Prostate gland (tissue), 2 donors: ENCODE measurements around the gene FNDC3B. TPM values are rescaled to one million over a fixed set of nuclear protein-coding genes. Genes with fewer than 3 reads are reported as not detected.

Experiments used
- DNase-seq: peaks from one replicate; pipeline ENCODE4 v3.0.0-alpha.2; 2019; ENCODE audit warnings: low spot score
- H3K27ac ChIP-seq, 2 donors: fragments of 200-600 bp; sonication (generic); 2 replicates each; pipeline ENCODE4 v1.5.1; 2017 to 2019
- H3K27me3 ChIP-seq: fragments of 200-600 bp; sonication (generic); replicated peaks from 2 replicates; pipeline ENCODE4 v1.5.1; 2019; ENCODE audit not compliant: insufficient read depth
- H3K36me3 ChIP-seq, 2 donors: fragments of 200-600 bp; sonication (generic); 1 replicate in 1 of 2; 2 replicates in 1 of 2; pipeline versions ENCODE4 v1.5.1 to v1.8.1; 2017 to 2019
- H3K4me1 ChIP-seq: fragments of 200-600 bp; sonication (generic); replicated peaks from 2 replicates; pipeline ENCODE4 v1.5.1; 2019
- H3K4me3 ChIP-seq, 2 donors: fragments of 200-600 bp; sonication (generic); 2 replicates each; pipeline ENCODE4 v1.5.1; 2017 to 2019
- H3K9me3 ChIP-seq: fragments of 200-600 bp; sonication (generic); 2 replicates; pipeline ENCODE4 v1.5.1; 2017
- CTCF ChIP-seq, 4 experiments: fragments of 200-600 bp in 2 of 4; fragments of 450-650 bp in 2 of 4; sonication (generic) in 2 of 4; IDR thresholded peaks; 1 replicate in 3 of 4; 2 replicates in 1 of 4; pipeline ENCODE4 v1.5.1; 2016 to 2019; ENCODE audit warnings: antibody characterized with exemption in 4 of 4, mild to moderate bottlenecking in 2 of 4, moderate library complexity in 2 of 4
- POLR2A ChIP-seq: fragments of 450-650 bp; IDR thresholded peaks from one replicate; pipeline ENCODE4 v1.6.1; 2016; ENCODE audit warnings: antibody characterized with exemption, mild to moderate bottlenecking
- POLR2AphosphoS5 ChIP-seq: sonication (generic); formaldehyde crosslinking; IDR thresholded peaks from one replicate; pipeline ENCODE4 v1.6.1; 2017; ENCODE audit warnings: antibody characterized with exemption
- WGBS: methylation state at CpG from one replicate; pipeline ENCODE4 v1.1.5; 2018; 5-methylcytosine and 5-hydroxymethylcytosine counted together
- intact Hi-C: fragments of 100-400 bp; cut with DNase I; formaldehyde crosslinking; loops from one replicate; pipeline ENCODE4 v1.14.2; 2022
- total RNA-seq, 2 donors: library from RNA; depleted of rRNA; stranded (reverse); fragments of >200 nt; gene quantifications; one replicate each; pipeline ENCODE4 v1.1.0, GENCODE V29; 2016

The FNDC3B gene
- total RNA-seq, 2 donors from 2014 or later: 35.9 to 62.4 TPM

DNA sequence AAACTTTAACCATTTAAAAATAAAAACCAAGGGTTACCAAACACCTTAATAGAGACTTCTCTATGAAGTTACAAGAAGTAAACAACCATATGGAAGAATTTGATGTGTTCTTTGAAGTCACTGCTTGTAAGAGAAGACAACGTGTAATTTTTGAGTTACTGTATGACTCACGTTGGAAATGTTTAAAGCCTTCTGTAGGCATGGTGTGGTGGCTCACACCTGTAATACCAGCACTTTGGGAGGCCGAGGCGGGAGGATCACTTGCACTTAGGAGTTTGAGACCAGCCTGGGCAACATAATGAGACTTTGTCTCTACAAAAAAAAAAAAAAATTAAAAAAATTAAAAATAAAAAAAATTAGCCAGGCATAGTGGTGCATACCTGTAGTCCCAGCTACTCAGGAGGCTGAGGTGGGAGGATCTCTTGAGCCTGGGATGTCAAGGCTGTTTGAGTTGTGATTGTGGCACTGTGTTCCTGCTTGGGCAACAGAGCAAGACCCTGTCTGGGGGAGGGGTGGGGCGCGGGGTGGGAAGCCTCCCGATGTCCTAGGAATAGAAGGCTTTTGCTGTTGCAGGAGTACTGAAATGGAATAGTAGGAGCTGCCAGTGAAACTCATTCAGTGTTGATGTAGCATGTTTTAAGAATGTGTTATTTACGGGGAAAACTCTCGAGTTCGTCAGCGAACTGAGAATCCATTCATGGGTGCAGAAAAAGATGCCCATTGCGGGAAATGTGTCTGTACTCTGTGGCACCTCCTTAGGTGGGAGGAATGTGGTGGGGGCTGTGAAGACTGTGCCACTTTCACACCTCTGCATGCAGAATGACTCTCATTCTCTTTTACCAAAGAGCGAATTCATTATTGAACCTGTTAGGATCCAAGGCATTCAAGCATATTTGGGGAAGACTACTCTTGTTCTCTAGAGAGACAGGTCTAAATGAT is 134.2 kb downstream of the FNDC3B start:
- H3K27ac ChIP-seq: no peak overlapping the region
- no peaks in the 10 kb centered on the region for H3K9me3 ChIP-seq
- 84% methylated on average over 13 of the region's 13 CpGs for WGBS
- no peaks in the 10 kb centered on the region for H3K27me3 ChIP-seq
- H3K4me3 ChIP-seq: no peak overlapping the region
- no peaks in the 10 kb centered on the region for H3K36me3 ChIP-seq
- intact Hi-C loops: no loop called here
- DNase-seq: no peak
- H3K4me1 ChIP-seq: peaks cover 10% of the 10 kb centered on the region
- TF ChIP-seq POLR2A (no peak), POLR2AphosphoS5 (no peak), CTCF (IDR thresholded peaks at IDR 0.05) (no peak)

GRCh38 chr3:172174513-172175253 is 135.3 kb downstream of the FNDC3B start:
- Histone ChIP-seq H3K9me3 (no peaks in the 10 kb centered on the region), H3K36me3 (no peaks in the 10 kb centered on the region), H3K27me3 (no peaks in the 10 kb centered on the region), H3K4me3 (no peak overlapping the region), H3K27ac (no peak overlapping the region), H3K4me1 (peaks cover 6% of the 10 kb centered on the region)
- TF ChIP-seq POLR2AphosphoS5 (no peak), POLR2A (no peak), CTCF (IDR thresholded peaks at IDR 0.05) (no peak)
- DNase-seq: no peak
- WGBS: 48% methylated on average over 7 of the region's 7 CpGs
- intact Hi-C loops: no loop called here

DNA sequence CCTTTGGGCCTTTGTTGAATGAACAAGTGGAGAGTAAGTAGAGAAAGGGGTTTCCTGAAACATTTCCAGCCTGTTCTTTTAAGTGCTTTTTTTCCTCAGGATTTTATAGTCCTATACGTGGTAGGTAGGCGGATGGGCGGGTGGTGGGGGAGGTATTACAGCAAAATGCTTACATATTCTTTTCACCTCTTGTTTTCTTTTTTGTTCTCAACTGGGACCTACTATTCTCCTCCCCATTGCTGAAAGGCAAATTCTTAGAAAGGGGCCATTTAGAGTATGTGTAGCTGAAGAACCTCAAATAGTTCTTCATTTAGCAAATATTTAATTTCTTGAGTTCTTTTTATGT is 135.8 kb downstream of the FNDC3B start:
- intact Hi-C loops: no loop called here
- Histone ChIP-seq H3K9me3 (no peaks in the 10 kb centered on the region), H3K4me1 (peaks cover under 1% of the 10 kb centered on the region), H3K4me3 (no peak overlapping the region), H3K36me3 (no peaks in the 10 kb centered on the region), H3K27me3 (no peaks in the 10 kb centered on the region), H3K27ac (no peak overlapping the region)
- TF ChIP-seq POLR2A (no peak), POLR2AphosphoS5 (no peak), CTCF (IDR thresholded peaks at IDR 0.05) (no peak)
- 77% methylated on average over 3 of the region's 3 CpGs for WGBS
- no peak for DNase-seq

DNA sequence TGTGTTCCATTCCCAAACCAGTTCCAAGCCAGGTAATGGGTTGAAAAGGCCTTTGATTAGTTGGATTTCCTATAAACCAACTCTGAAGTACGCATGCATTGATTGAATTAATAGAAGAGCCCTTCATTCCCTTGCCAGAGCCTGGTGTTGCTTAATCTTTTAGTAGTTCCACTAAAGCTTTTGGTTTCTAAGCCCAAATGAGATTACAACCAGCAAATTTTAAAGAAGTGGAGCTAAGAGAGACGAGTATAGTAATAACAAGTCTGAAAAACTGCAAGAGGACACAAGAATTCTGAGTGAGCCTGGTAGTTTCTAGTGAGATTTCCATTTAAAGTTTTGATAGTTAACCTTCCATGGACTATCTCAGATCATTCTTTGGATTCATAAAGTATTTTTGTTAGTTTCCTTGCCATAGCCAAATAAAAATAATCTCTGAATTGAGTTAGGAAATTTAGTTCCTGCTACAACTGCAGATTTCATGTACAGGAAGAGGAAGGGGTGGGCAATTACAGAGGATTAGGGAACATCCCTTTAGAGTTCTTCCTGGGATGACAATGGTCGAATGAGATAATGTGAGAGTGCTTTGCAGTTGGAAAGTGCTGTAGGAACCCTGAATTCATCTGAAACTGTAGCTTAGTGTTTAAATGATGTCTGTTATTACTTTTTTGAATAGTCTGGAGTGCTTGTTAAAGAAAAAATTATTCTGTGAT is 136.8 kb downstream of the FNDC3B start:
- Histone ChIP-seq H3K36me3 (no peaks in the 10 kb centered on the region), H3K27ac (no peak overlapping the region), H3K9me3 (no peaks in the 10 kb centered on the region), H3K4me3 (no peak overlapping the region), H3K4me1 (no peaks in the 10 kb centered on the region), H3K27me3 (no peaks in the 10 kb centered on the region)
- whole genome bisulfite sequencing: 63% methylated on average over 3 of the region's 3 CpGs
- TF ChIP-seq POLR2AphosphoS5 (no peak), POLR2A (no peak), CTCF (IDR thresholded peaks at IDR 0.05) (no peak)
- DNase-seq: no peak
- intact Hi-C loops: no loop called here
